Stimulated activated CD4-positive, alpha-beta T cell treated with anti-CD3 and anti-CD28 coated beads, TNF-alpha, amount 100 ng/mL, for 4 hours (primary cell): ENCODE data around the gene CSMD2.

ENCODE experiments used
- DNase-seq, 3 experiments: peaks; one replicate each; pipeline ENCODE4 v3.0.0-alpha.2; 2020; ENCODE audit warnings: low read depth in 3 of 3

Gene CSMD2

DNA sequence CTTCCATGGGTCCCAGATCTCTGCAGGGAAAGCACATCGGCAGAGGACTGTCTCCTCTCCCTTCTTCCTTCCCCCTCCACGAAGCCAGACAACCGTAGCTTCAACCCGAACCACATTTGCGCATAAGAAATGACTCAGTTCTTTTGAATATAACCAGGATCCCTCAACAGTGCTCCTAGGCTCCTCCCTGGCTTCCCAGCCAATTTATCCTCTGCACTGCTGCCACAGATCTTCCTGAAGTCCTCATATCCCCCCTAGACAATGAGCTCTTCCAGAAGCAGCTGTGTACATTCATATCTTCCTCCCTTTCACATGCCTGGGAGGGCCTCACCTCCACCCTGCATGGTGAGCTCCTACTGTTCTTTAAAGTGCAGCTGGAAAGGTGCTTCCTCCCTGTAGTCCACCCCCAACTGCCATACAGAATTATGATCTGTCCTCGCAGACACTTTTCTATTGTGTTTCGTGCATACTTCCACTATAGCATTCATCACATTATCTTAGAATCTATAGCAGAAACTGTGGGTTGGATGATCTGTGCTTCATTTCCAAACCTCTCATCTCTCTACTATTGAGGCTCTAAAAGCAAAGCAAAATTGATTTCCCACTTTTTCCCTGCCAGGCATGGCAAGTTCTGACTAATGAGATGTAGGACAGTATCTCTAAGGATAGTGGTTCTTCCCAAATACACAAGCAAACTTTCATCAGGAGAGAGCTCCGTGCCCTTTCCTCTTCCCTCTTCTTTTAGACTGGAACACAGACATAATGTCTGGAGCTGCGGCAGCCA lies 480.4 kb downstream of the CSMD2 start:
- DNase-seq, result no peak

DNA sequence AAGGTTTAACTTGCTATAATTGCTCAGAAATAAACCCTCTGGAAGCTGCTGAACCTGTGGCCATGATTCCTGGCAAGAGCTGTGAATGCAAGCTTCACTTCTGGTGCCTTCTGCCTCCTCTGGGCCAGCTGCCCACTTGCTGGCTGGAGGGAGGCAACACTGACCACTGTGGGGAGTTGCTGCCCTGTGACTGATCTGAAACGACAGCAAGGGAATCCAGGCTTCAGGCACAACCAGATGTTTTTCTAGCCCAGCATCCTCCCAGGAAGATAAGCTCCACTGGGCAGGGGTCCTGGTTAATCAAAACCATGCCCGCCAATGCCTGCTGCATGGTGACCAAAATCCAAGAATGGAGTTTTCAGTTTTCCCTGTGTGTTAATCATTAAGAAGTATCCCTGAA lies 481.1 kb downstream of the CSMD2 start:
- DNase-seq, result no peak

DNA sequence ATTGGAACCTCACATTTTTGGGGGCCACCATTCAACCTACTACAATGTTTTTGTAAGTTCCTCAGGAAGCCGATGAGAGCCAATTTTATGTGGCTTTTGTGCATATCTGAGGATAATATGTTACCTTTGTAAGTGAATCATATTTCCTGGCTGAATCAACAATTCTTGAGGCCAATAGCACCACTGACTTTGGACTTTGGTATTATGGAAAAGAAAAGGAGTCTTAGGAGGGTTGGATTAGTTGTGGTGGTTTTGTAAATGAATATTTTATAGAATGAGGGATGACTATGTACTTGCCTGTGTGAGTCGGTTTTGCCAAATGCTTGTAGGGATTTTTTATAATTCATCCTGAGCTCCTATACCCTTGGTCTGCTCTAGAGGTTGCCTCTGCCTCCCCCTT lies 482.7 kb downstream of the CSMD2 start:
- no peak for DNase-seq

DNA sequence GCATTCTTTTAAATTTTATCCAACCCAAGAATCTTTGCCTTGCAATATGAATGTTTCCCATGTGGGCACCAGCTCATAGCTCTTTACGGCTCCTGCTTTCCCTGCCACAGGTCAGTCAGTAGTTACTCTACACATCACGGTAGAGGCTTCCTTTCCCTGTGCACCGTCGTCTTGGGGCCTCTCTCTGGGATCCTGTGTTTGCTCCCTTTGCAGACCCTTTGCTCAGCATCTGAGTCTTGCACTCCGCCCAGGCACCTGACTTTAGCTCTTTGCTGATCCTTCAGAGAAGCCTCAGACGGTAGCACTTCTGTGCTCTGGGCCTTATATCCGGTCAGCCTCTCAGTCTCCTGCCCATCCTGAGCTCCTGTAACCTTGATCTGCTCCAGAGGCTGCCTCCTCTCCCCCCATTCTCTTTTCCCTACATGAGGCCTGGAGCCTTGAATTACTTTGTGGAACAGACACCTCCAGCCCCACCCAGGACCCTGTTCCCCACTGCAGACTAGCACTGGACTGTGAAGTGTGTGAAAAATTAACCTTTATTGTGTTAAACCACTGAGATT lies 484.7 kb downstream of the CSMD2 start:
- DNase-seq, result no peak

DNA sequence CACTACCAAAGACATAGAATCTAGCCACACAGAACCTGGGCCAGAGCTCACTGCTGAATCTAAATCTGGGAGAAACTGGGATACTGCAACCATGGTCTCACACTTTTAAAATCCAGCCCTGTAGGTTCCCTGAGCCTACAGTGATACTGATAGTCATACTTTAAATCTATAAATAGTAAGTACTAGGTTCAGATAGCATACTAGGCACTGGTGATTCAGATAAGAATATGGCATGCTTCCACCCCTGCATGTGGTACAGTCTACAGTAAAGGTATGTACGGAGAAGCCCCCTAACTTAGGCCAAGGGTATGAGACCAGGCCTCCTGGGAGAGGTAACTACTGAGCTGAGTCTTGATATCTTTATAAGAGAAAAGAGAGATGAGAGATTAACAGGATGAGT lies 494.5 kb downstream of the CSMD2 start:
- DNase-seq, result no peak

DNA sequence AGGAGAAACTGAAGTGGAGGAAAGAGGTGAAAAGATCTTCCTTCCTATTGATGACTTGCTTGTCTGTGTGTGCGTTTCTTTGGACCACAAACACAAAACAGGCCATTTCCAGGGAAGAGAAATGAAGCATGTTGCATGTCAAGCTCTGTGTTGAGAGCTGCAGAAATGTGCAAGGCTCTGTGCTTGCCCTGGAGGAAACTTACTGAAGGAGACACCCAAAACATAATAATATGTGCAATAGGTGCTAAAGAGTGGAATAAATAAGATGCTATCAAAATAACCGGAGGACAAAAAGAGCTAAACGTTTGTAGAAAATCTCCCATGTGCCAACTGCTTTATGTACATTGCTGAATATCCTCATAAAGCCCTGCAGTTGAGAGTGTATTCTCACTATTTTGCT lies 496.3 kb downstream of the CSMD2 start:
- no peak for DNase-seq

DNA sequence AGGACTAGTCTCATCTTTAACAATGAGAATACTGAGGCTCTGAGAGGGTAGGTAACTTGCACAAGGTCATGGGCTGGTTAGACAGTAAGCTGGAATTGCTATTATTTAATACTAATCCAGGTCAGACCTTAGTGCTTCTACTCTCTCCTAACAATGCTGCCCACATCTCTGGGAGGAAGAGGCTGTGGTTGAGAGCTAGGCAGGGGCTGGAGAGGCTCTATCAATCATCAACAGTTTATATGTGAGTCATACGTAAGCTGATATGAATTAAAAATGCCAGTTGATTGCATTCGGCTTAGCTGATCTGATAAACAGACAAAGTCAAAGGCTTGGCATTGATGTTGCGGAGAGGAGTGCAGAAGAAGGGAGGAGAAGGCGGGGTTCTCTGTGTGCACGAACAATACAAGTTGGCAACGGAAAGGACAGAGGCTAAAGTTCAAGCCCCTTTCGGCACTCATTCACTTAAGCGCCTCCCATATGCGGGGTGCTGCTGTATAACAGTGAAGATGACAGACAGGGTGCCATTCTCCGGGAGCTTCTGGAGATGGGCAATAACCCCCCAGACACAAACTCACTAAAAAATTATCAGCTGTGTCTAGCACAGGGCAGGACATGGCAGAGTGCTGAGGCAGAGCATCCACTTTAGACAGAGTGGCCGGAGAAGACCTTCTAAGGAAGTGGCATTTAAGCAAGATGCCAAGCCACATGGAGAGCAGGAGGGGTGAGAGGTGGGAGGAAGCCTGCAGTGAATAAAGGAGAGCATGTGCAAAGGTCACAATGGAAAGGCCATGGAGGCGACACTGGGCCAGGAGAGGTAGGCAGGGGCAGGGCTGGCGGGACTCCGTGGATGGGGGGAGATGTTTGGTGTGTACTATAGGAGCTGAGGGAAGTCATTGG lies 497.4 kb downstream of the CSMD2 start:
- no peak for DNase-seq

DNA sequence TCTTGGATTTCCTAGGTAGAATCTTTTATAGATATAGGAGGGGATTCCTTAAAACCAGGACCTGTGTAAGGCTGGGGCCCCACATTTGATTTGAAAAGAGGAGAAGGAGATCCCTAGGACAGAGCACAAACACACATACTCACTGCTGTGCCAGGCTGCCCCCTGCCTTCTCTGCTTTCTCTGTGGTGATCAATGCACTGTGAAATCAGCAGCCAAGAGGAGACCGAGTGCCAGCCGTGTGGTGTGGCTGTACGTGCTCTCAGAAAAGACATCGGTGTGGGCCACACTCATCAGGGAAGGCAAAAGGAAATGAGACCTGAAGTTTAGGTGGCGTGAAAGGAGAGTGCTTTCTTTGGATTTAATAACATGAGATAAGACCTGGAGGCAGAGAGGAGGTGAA lies 498.4 kb downstream of the CSMD2 start:
- DNase-seq, result no peak

DNA sequence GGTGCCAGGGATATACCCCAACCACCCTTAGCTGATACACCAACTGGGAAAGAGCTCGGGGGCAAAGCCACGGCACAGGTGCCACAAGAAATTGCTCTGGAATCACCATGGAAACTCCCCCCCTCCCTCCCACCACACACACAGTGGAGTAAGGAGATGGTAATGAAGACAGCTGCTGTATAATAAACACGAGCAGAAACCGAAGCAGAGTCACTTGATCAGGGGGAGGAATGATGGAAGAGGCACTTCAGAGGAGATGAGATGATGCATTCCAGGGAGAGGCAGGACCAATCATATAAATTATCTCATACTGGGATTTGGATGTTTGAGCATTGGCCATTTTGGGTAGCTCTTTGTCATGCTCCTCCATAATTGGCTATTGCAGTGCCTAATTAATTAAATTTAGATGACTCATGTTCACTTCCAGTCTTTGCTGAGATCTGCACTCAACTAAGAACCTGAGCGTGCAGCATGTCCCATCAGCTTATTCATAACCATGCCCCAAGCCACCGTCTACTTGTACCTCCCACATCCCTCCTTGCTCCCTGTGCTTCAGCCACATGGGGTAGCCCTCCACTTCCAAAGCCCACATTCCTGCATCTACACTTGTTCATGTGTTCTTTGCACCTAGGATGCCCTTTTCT lies 503.1 kb downstream of the CSMD2 start:
- no peak for DNase-seq

DNA sequence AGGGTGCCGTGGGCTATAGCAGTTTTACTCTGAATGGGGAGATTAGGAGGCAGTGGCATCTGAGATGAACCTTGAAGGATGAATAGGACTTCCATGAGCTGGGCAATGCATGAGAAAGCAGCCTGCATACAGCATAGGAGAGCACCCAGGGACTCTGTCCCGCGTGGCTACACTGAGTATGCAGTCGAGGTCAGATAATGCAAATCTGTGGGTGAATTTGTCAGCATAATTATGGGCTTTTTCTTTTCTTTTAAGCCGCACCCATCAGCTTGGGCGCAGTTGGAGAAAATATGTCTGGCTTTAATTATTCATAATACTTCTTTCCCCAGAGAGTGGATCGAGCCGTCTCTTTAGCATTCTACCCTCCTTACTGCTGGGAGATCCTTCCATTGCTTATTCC lies 504.1 kb downstream of the CSMD2 start:
- no peak for DNase-seq

DNA sequence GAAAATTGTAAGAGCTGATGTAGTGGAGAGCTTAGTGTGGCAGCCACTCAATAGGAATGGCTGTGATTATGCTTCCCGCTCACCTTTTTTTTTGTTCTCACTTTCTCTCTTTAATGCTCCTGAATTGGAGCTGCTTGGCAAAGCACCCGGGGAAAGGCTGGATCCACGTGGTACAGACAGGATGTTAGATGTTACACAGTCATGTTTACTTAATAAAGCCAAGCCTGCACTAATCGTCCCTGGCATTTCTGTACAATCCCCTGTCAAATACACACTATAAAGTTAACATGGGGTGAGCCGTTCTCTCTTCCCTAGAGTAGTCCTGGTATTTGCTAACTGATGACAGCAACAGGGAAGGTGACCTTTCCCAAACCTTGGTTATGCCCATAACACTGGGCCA lies 504.8 kb downstream of the CSMD2 start:
- DNase-seq, result no peak

DNA sequence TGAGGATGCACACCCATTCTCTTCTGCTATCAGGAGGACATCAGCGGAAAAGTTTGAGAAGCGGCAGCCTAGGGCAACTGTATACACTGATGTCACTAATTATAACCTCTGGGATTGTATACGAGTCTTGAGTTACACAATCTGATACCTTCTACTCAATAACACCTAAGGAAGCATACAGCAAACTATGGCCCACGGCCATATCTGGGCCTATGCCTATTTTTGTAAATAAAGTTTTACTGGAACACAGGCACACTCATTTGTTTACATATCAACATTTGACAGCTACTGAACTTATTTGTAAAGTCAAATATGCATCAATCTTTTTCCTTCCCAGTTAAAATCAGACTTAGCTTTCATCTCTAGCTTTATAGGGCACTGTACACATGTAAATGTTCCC lies 505.4 kb downstream of the CSMD2 start:
- no peak for DNase-seq

DNA sequence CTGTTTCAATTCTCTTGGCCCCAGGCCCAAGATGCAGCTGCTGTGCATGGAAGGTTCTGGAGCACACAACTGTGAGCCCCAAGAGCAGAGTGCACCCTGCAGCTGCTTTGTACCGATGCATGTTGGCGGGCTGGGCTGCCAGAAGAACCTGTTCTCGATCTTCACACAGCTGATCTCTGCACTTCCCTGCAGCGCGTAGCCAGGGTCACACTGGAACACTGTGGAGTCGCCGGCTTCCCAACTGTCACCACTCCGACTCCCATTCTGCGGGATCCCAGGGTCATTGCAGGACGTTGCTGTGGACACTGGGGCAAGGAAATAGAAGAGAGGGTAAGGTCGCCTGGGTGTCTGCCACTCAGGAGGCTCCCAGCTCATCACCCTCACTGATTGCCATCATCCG lies 507.2 kb downstream of the CSMD2 start:
- no peak for DNase-seq

DNA sequence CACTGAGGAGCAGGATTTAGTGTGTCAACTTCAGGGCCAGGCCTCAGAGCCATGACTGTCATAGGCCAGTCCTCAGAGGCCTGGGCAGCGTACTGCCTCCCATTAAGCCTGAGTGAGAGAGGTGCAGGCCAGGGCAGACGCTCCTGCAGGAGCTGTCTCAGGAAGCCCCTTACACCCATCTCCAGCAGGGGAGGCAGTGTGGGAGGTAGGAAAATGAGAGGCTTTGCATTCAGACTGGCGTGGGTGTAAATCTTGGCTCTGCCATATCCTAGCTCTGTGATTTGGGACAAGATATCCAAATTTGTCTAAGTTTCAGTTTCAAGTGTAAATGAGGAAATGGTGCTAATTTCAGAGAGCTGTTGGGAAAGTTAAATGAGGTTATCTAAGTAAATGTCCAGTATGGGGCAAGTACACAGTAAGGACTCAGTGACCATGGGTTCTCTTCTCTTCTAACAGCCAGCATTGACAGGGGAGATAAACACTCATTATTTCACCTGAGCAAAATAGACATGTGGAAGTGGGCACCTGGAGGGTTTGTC lies 508.5 kb downstream of the CSMD2 start:
- DNase-seq, result no peak

DNA sequence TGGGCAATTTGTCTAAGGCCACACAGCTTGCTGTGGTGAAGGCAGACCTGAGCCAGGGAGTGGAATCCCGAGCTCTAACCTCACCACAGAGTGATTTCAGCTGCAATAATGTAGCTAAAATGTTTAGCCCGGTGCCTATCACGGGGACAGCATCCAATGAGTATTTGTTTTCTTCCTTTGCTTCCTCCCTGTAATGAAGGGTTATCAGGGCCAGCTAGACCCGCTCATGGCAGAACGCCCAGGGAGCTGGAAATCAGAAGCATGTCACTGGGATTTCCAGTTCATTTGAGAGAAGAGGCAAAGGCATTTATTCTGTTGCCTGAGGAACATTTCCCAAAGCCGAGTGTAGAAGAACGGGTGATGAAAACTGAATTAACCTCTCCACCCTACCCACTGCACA lies 509.5 kb downstream of the CSMD2 start:
- DNase-seq, result no peak

DNA sequence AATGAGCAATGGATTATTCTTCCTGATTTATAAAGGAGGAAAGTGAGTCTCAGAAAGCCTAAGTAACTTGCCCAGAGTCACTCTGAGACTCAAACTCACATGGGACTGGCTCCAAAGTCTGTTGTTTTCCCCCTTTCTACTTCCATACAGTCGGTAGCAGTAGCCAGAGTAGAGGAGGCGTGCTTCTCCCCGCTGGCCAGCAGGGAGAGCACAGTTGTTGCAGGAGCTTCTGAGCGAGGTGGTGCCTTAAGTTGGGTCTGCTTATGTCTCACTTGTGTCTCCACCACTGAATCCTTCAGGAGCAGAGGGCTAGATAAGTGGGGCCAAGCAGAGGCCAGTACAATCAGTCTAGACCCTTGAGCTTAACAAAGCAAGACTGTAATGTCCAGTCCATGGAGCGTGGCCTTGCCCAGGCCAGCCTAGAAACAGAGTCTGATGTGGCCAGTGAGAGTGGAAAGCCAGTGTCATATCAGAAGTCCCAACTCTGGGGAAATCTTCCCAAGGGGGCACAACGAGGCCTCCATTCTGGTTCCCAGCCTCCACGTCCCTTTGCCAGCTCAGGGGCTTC lies 510.7 kb downstream of the CSMD2 start:
- no peak for DNase-seq

DNA sequence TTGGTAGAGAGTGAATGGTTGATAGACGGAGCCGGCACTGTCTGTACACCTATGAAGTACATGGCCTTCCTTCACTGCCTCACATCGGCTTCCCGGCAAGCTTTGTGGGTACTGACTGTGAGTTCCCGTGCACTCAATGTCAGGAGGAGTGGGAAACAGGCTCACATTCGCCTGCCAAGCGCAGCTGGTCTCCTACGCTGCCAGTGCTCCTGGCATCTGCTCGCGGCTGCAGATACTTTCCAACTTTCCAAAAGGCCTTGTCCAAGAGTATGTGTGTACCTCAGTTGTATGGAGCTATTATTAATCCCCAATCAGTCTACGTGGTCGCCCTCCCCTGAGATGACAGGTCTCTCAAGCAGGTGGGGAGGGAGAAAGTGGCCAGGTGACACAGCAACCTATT lies 511.8 kb downstream of the CSMD2 start:
- DNase-seq, result no peak

DNA sequence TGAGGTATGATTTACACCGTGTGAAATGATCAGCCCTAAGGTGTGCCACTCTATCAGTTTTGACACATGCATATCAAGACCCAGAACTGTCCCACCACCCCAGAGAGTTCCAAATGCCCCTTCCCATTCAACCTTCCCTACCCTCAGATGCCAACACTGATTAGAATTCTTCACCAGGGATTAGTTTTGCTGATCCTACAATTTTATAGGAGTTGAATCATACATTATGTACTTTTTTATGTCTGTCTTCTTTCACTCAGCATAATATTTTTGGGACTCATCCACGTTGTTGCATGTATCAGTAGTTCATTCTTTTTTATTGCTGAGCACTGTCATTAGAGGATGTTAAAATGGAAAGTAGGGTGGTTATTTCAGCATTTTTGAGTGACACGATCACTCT lies 514.3 kb downstream of the CSMD2 start:
- DNase-seq, result no peak

DNA sequence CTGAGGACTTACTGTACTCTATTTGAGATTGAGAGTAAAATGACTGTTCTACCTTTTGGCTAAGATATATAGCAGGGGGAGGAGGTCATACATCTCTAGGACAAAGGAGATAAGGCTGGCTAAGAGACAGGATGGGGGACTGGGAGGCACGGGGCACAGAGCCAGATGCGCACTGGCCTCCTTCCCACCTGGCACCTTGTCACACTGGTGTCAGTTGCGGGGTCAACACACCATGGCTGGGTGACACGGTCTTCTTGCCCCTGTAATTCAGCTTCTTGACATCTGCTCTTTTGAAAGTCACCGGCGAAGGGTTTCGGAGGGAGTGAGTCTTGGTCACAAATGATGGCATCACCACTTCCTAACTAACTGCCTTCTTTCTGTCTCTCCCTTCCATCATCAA lies 515.3 kb downstream of the CSMD2 start:
- no peak for DNase-seq

DNA sequence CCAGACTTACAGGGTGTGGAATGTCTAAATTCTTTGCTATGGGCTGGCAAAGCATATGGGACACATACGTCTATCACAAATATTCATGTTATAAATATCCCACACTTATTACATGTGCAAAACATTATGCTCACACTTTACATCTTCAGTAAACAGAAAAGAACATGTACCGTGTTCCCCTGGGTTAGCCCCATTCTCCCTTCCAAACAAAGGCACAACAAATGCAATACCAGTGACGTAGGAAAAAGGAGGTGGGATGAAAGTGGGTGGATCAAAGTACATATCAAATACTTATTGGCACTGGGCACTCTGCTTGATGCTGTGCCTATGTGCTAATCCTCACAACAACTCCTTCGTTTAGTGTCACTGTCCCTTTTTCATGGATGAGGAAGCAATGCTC lies 521.8 kb downstream of the CSMD2 start:
- no peak for DNase-seq

DNA sequence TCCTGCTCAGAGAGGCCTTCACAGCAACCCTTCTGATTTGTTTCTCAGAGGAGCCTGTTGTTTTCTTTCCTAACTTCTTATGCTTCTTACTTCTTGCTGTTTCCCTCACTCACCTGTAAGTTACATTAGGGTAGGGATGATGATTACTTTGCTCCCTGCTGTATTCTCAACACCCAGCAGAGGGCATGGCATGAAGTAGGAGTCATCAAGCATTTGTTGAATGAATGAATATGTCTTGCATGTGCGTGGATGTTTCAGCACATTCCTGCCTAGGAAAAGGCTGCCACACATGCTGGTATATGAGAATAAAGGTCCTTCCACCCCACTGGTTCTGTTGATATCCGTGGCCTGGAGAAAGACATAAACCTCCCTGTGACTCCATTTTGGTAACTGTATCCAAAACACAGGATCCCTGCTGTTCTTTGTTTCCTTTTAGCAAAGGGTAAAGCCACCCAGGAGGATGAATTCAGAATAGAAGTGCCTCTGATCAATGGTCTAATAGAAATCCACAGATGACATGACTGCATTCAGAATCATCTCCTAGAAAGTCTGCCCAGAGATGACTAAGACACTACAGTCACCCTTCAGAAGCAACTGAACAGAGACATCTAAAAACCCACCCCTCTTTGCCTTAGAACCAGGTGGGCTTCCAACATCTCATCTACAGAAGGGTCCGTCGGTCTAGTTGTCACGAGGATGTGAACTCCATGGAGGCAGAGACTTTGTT lies 523.8 kb downstream of the CSMD2 start:
- no peak for DNase-seq
